Measurements from ENCODE around the gene LMAN1.

Gene LMAN1

GRCh38 chr18:59379772-59380522, 20.9 kb upstream of the LMAN1 start:
- no peaks in the 10 kb centered on the region for H3K9me3 Mint-ChIP-seq
- no peaks in the 10 kb centered on the region for H3K36me3 Mint-ChIP-seq
- peaks cover 24% of the 10 kb centered on the region for H3K27me3 Mint-ChIP-seq
- H3K4me3 Mint-ChIP-seq: no peak overlapping the region
- H3K27ac Mint-ChIP-seq: no peak overlapping the region
- ATAC-seq: no peak
- peaks cover 14% of the 10 kb centered on the region for H3K4me1 Mint-ChIP-seq

- no peak overlapping the region for H3K27ac Mint-ChIP-seq
- H3K4me3 Mint-ChIP-seq: no peak overlapping the region
- peaks cover 14% of the 10 kb centered on the region for H3K4me1 Mint-ChIP-seq
- no peaks in the 10 kb centered on the region for H3K36me3 Mint-ChIP-seq
- peaks cover 35% of the 10 kb centered on the region for H3K27me3 Mint-ChIP-seq
- no peaks in the 10 kb centered on the region for H3K9me3 Mint-ChIP-seq
- ATAC-seq: peak; percentile 31
Observed at GRCh38 chr18:59377613-59378337, 18.7 kb upstream of the LMAN1 start.

GRCh38 chr18:59376351-59376935, 17.4 kb upstream of the LMAN1 start:
- H3K27ac Mint-ChIP-seq: no peak overlapping the region
- H3K36me3 Mint-ChIP-seq: no peaks in the 10 kb centered on the region
- no peaks in the 10 kb centered on the region for H3K9me3 Mint-ChIP-seq
- H3K27me3 Mint-ChIP-seq: peaks cover 35% of the 10 kb centered on the region
- peaks cover 14% of the 10 kb centered on the region for H3K4me1 Mint-ChIP-seq
- ATAC-seq: no peak
- H3K4me3 Mint-ChIP-seq: no peak overlapping the region

- Mint-ChIP-seq H3K4me1 (peaks cover 14% of the 10 kb centered on the region), H3K36me3 (no peaks in the 10 kb centered on the region), H3K27me3 (peaks cover 20% of the 10 kb centered on the region), H3K27ac (no peak overlapping the region), H3K9me3 (no peaks in the 10 kb centered on the region), H3K4me3 (no peak overlapping the region)
- no peak for ATAC-seq
Observed at GRCh38 chr18:59374128-59374527, 15.1 kb upstream of the LMAN1 start.

DNA sequence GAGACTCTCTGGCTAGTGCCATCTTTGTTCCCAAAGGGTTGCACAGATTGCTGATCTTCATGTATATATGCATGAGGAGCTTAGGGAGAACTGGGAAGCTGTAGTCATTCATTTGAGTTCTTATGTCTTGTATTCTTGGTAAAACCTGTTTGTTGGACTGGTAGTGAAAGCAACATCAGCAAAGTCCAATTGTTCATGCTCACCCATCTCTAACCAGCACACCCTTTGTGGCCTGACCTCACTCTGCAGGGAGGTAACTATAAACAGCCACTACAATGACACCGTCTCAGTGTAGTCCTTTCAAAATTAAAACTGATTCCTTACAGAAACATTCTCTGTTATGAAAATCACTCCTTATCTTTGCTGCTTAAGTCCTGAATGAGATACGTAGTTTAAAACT, 13.9 kb upstream of the LMAN1 start:
- H3K4me1 Mint-ChIP-seq: peaks cover 12% of the 10 kb centered on the region
- no peaks in the 10 kb centered on the region for H3K9me3 Mint-ChIP-seq
- no peak overlapping the region for H3K4me3 Mint-ChIP-seq
- no peaks in the 10 kb centered on the region for H3K36me3 Mint-ChIP-seq
- peaks cover 11% of the 10 kb centered on the region for H3K27me3 Mint-ChIP-seq
- no peak for ATAC-seq
- no peak overlapping the region for H3K27ac Mint-ChIP-seq

- no peak overlapping the region for H3K4me3 Mint-ChIP-seq
- no peaks in the 10 kb centered on the region for H3K36me3 Mint-ChIP-seq
- H3K27ac Mint-ChIP-seq: no peak overlapping the region
Observed at GRCh38 chr18:59360381-59360780, 1.3 kb upstream of the LMAN1 start.

GRCh38 chr18:59359576-59359952, 499 bp upstream of the LMAN1 start:
- no peaks in the 10 kb centered on the region for H3K36me3 Mint-ChIP-seq

More at GRCh38 chr18:59360381-59360780, 1.3 kb upstream of the LMAN1 start:
- ATAC-seq: no peak
- Mint-ChIP-seq H3K4me1 (peaks cover 25% of the 10 kb centered on the region), H3K9me3 (no peaks in the 10 kb centered on the region), H3K27me3 (no peaks in the 10 kb centered on the region)

GRCh38 chr18:59358414-59358711, 702 bp downstream of the LMAN1 start:
- Mint-ChIP-seq H3K9me3 (no peaks in the 10 kb centered on the region), H3K27me3 (no peaks in the 10 kb centered on the region), H3K4me1 (peaks cover 25% of the 10 kb centered on the region), H3K4me3 (peak overlapping the region; percentile 87), H3K36me3 (peaks cover under 1% of the 10 kb centered on the region), H3K27ac (peak overlapping the region; percentile 87)
- ATAC-seq: no peak

More at GRCh38 chr18:59359576-59359952, 499 bp upstream of the LMAN1 start:
- Mint-ChIP-seq H3K4me3 (peak overlapping the region; percentile 87), H3K27me3 (no peaks in the 10 kb centered on the region), H3K9me3 (no peaks in the 10 kb centered on the region), H3K4me1 (peaks cover 25% of the 10 kb centered on the region), H3K27ac (no peak overlapping the region)
- no peak for ATAC-seq

GRCh38 chr18:59357928-59358327, 1.1 kb downstream of the LMAN1 start:
- H3K4me1 Mint-ChIP-seq: peaks cover 25% of the 10 kb centered on the region
- H3K9me3 Mint-ChIP-seq: no peaks in the 10 kb centered on the region
- no peak for ATAC-seq
- no peaks in the 10 kb centered on the region for H3K27me3 Mint-ChIP-seq
- H3K27ac Mint-ChIP-seq: peak overlapping the region; percentile 87
- peaks cover 5% of the 10 kb centered on the region for H3K36me3 Mint-ChIP-seq
- H3K4me3 Mint-ChIP-seq: peak overlapping the region; percentile 87

GRCh38 chr18:59354731-59355130, 4.3 kb downstream of the LMAN1 start:
- H3K4me1 Mint-ChIP-seq: peaks cover 32% of the 10 kb centered on the region
- no peaks in the 10 kb centered on the region for H3K27me3 Mint-ChIP-seq
- no peaks in the 10 kb centered on the region for H3K9me3 Mint-ChIP-seq
- peaks cover 29% of the 10 kb centered on the region for H3K36me3 Mint-ChIP-seq
- H3K4me3 Mint-ChIP-seq: no peak overlapping the region
- ATAC-seq: no peak
- no peak overlapping the region for H3K27ac Mint-ChIP-seq

GRCh38 chr18:59353079-59353680, 5.9 kb downstream of the LMAN1 start:
- peaks cover 44% of the 10 kb centered on the region for H3K36me3 Mint-ChIP-seq
- no peaks in the 10 kb centered on the region for H3K27me3 Mint-ChIP-seq
- no peak overlapping the region for H3K27ac Mint-ChIP-seq
- no peaks in the 10 kb centered on the region for H3K9me3 Mint-ChIP-seq
- H3K4me1 Mint-ChIP-seq: peaks cover 25% of the 10 kb centered on the region
- no peak for ATAC-seq
- no peak overlapping the region for H3K4me3 Mint-ChIP-seq

DNA sequence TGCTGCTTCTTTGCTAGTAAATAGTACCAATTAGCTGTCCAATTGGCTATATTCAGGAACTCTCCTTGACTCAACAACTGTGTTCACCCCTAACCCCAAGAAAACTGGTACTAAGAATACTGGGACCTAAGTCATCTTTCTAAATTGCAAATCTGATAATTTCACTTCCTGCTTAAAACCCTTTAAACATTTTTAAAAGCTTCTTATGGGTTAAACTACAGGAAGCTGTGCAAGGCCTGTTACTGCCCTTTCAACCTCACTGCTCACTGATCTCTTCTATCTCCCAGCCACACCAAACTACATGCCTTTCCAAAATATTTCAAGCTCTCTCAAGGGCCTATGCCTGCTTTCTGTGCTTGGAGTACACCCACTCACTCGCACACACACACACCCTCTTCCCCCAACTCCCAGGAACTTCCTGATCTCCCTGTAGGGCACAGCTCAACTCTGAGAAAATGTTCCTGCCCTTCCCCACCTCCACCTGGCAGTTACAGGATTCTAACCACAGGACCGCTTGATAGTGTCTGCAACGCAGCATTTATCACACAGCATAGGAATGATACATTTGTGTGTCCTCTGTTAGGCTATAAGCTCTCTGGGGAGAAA, 6.7 kb downstream of the LMAN1 start:
- peak overlapping the region; percentile 2 for H3K27ac Mint-ChIP-seq
- H3K27me3 Mint-ChIP-seq: no peaks in the 10 kb centered on the region
- no peaks in the 10 kb centered on the region for H3K9me3 Mint-ChIP-seq
- no peak overlapping the region for H3K4me3 Mint-ChIP-seq
- peaks cover 17% of the 10 kb centered on the region for H3K4me1 Mint-ChIP-seq
- no peak for ATAC-seq
- H3K36me3 Mint-ChIP-seq: peaks cover 52% of the 10 kb centered on the region

- peaks cover 5% of the 10 kb centered on the region for H3K4me1 Mint-ChIP-seq
- H3K27ac Mint-ChIP-seq: no peak overlapping the region
- H3K4me3 Mint-ChIP-seq: no peak overlapping the region
Observed at GRCh38 chr18:59345556-59345955, 13.5 kb downstream of the LMAN1 start.

GRCh38 chr18:59344996-59345395, 14.1 kb downstream of the LMAN1 start:
- peaks cover 94% of the 10 kb centered on the region for H3K36me3 Mint-ChIP-seq
- H3K9me3 Mint-ChIP-seq: peaks cover 29% of the 10 kb centered on the region
- H3K27me3 Mint-ChIP-seq: no peaks in the 10 kb centered on the region
- peaks cover 5% of the 10 kb centered on the region for H3K4me1 Mint-ChIP-seq
- H3K27ac Mint-ChIP-seq: no peak overlapping the region
- no peak overlapping the region for H3K4me3 Mint-ChIP-seq
- ATAC-seq: no peak

More at GRCh38 chr18:59345556-59345955, 13.5 kb downstream of the LMAN1 start:
- Mint-ChIP-seq H3K36me3 (peaks cover 88% of the 10 kb centered on the region), H3K27me3 (no peaks in the 10 kb centered on the region), H3K9me3 (peaks cover 27% of the 10 kb centered on the region)
- ATAC-seq: no peak

- no peak for ATAC-seq
- peaks cover 29% of the 10 kb centered on the region for H3K9me3 Mint-ChIP-seq
- H3K36me3 Mint-ChIP-seq: peaks cover 97% of the 10 kb centered on the region
- no peak overlapping the region for H3K4me3 Mint-ChIP-seq
- peaks cover 5% of the 10 kb centered on the region for H3K4me1 Mint-ChIP-seq
- no peaks in the 10 kb centered on the region for H3K27me3 Mint-ChIP-seq
- no peak overlapping the region for H3K27ac Mint-ChIP-seq
Observed at GRCh38 chr18:59343926-59344325, 15.1 kb downstream of the LMAN1 start.
